WTC11 (cell line): ENCODE measurements around the gene C1QL2.

Experiments
- ELF4 ChIP-seq: sonication (generic); formaldehyde crosslinking; IDR thresholded peaks from 2 replicates; pipeline ENCODE4 v1.8.1; 2022; ENCODE audit warnings: low read depth, mild to moderate bottlenecking, moderate library complexity, missing genetic modification reagents
- ETV6 ChIP-seq: sonication (generic); formaldehyde crosslinking; IDR thresholded peaks from 2 replicates; pipeline ENCODE4 v1.8.1; 2022; ENCODE audit warnings: mild to moderate bottlenecking, missing genetic modification reagents
- FOXP1 ChIP-seq: sonication (generic); formaldehyde crosslinking; IDR thresholded peaks from 2 replicates; pipeline ENCODE4 v1.8.0; 2022; ENCODE audit warnings: missing genetic modification reagents, mild to moderate bottlenecking, moderate library complexity, borderline replicate concordance
- GABPB1 ChIP-seq: sonication (generic); formaldehyde crosslinking; IDR thresholded peaks from 2 replicates; pipeline ENCODE4 v1.8.1; 2023; ENCODE audit warnings: mild to moderate bottlenecking, missing genetic modification reagents
- NR2C2 ChIP-seq: sonication (generic); formaldehyde crosslinking; IDR thresholded peaks from 2 replicates; pipeline ENCODE4 v1.8.0; 2022; ENCODE audit warnings: mild to moderate bottlenecking, missing genetic modification reagents
- SMAD3 ChIP-seq: sonication (generic); formaldehyde crosslinking; IDR thresholded peaks from 2 replicates; pipeline ENCODE4 v1.8.0; 2022; ENCODE audit warnings: missing genetic modification reagents, mild to moderate bottlenecking, borderline replicate concordance
- SMAD4 ChIP-seq: sonication (generic); formaldehyde crosslinking; IDR thresholded peaks from 2 replicates; pipeline ENCODE4 v1.8.0; 2022; ENCODE audit warnings: mild to moderate bottlenecking, missing genetic modification reagents
- TEAD4 ChIP-seq: sonication (generic); formaldehyde crosslinking; IDR thresholded peaks from 2 replicates; pipeline ENCODE4 v1.8.0; 2022; ENCODE audit warnings: mild to moderate bottlenecking, missing genetic modification reagents
- ZNF317 ChIP-seq: sonication (generic); formaldehyde crosslinking; IDR thresholded peaks from 2 replicates; pipeline ENCODE4 v1.8.1; 2023; ENCODE audit warnings: low read depth, mild to moderate bottlenecking, moderate library complexity, missing genetic modification reagents, borderline replicate concordance
- ZNF396 ChIP-seq: fragments of 250-450 bp; sonication (Bioruptor Pico); IDR thresholded peaks from 2 replicates; pipeline ENCODE4 v1.8.0; 2021; ENCODE audit warnings: mild to moderate bottlenecking, moderate library complexity, borderline replicate concordance
- TF ChIP-seq, protein P1 (sequence below): fragments of 200-600 bp; IDR thresholded peaks from 2 replicates; pipeline ENCODE4 v1.8.0; 2022; ENCODE audit warnings: antibody characterized with exemption
- TF ChIP-seq, protein P2 (sequence below): sonication (generic); formaldehyde crosslinking; IDR thresholded peaks from 2 replicates; pipeline ENCODE4 v1.8.1; 2023; ENCODE audit warnings: mild to moderate bottlenecking, missing genetic modification reagents, borderline replicate concordance
- TF ChIP-seq, protein P3 (sequence below): sonication (generic); formaldehyde crosslinking; IDR thresholded peaks from 2 replicates; pipeline ENCODE4 v1.8.0; 2022; ENCODE audit warnings: mild to moderate bottlenecking, missing genetic modification reagents

DNA sequence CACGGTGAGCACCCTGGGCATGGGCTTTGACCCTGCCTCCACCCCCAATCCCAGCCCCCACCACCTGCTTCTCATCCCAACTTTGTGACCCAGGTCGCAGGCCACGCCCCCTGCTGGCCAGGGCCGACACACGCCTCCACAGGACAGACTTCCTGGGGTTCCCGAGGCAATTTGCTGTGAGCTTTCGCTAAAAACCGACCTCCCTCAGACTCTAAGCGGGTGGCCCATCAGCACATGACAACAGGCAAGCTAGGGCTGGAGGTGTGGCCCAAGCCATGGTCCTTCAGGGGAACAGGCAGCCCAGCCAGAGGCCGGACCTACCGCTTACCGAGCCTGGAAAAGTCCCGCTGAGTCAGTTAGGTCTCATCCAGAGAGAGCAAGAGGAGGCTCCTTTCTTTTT, 31.9 kb downstream of the C1QL2 start:
- TF ChIP-seq, protein P1, sequence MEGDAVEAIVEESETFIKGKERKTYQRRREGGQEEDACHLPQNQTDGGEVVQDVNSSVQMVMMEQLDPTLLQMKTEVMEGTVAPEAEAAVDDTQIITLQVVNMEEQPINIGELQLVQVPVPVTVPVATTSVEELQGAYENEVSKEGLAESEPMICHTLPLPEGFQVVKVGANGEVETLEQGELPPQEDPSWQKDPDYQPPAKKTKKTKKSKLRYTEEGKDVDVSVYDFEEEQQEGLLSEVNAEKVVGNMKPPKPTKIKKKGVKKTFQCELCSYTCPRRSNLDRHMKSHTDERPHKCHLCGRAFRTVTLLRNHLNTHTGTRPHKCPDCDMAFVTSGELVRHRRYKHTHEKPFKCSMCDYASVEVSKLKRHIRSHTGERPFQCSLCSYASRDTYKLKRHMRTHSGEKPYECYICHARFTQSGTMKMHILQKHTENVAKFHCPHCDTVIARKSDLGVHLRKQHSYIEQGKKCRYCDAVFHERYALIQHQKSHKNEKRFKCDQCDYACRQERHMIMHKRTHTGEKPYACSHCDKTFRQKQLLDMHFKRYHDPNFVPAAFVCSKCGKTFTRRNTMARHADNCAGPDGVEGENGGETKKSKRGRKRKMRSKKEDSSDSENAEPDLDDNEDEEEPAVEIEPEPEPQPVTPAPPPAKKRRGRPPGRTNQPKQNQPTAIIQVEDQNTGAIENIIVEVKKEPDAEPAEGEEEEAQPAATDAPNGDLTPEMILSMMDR: peak; percentile 78; the same call in 1 of the 2 replicates
- TF ChIP-seq NR2C2 (CRISPR knock-in tag) (no peak), ZNF317 (CRISPR knock-in tag) (no peak), ELF4 (CRISPR knock-in tag) (no peak), TEAD4 (CRISPR knock-in tag) (no peak), GABPB1 (CRISPR knock-in tag) (no peak), SMAD3 (CRISPR knock-in tag) (no peak), SMAD4 (CRISPR knock-in tag) (no peak), FOXP1 (CRISPR knock-in tag) (0 out of 2 replicates have a peak, but pooled peaks have one; percentile 26), ETV6 (CRISPR knock-in tag) (peak; percentile 69; the same call in 1 of the 2 replicates), ZNF396 (CRISPR knock-in tag) (no peak)
- TF ChIP-seq, protein P2, sequence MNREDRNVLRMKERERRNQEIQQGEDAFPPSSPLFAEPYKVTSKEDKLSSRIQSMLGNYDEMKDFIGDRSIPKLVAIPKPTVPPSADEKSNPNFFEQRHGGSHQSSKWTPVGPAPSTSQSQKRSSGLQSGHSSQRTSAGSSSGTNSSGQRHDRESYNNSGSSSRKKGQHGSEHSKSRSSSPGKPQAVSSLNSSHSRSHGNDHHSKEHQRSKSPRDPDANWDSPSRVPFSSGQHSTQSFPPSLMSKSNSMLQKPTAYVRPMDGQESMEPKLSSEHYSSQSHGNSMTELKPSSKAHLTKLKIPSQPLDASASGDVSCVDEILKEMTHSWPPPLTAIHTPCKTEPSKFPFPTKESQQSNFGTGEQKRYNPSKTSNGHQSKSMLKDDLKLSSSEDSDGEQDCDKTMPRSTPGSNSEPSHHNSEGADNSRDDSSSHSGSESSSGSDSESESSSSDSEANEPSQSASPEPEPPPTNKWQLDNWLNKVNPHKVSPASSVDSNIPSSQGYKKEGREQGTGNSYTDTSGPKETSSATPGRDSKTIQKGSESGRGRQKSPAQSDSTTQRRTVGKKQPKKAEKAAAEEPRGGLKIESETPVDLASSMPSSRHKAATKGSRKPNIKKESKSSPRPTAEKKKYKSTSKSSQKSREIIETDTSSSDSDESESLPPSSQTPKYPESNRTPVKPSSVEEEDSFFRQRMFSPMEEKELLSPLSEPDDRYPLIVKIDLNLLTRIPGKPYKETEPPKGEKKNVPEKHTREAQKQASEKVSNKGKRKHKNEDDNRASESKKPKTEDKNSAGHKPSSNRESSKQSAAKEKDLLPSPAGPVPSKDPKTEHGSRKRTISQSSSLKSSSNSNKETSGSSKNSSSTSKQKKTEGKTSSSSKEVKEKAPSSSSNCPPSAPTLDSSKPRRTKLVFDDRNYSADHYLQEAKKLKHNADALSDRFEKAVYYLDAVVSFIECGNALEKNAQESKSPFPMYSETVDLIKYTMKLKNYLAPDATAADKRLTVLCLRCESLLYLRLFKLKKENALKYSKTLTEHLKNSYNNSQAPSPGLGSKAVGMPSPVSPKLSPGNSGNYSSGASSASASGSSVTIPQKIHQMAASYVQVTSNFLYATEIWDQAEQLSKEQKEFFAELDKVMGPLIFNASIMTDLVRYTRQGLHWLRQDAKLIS (CRISPR knock-in tag): no peak
- TF ChIP-seq, protein P3, sequence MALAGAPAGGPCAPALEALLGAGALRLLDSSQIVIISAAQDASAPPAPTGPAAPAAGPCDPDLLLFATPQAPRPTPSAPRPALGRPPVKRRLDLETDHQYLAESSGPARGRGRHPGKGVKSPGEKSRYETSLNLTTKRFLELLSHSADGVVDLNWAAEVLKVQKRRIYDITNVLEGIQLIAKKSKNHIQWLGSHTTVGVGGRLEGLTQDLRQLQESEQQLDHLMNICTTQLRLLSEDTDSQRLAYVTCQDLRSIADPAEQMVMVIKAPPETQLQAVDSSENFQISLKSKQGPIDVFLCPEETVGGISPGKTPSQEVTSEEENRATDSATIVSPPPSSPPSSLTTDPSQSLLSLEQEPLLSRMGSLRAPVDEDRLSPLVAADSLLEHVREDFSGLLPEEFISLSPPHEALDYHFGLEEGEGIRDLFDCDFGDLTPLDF (CRISPR knock-in tag): no peak
